GM19372 (cell line): Measurements from ENCODE around the gene KRTAP9-2.
"Not testable (repeated sequence)": the region's sequence is repeated elsewhere in the genome, so short reads cannot be mapped to it uniquely, and the experiment has no call there.

Experiments
- ATAC-seq: cut with Tn5 transposase; IDR thresholded peaks from one replicate; pipeline ENCODE4 v1.9.1; 2021; ENCODE audit warnings: mild to moderate bottlenecking, low read depth, moderate library complexity; ENCODE audit not compliant: unreplicated experiment

Gene KRTAP9-2

GRCh38 chr17:41232399-41233105 lies 6.1 kb downstream of the KRTAP9-2 start, which contains the start of gene KRTAP9-3:
Gene KRTAP9-3, plus strand, starts transcription at chr17:41232449. Its CDS starts 53 bp downstream, at chr17:41232502.
- not testable (repeated sequence) for ATAC-seq

GRCh38 chr17:41237116-41237515 lies 10.7 kb downstream of the KRTAP9-2 start:
- not testable (repeated sequence) for ATAC-seq

- not testable (repeated sequence) for ATAC-seq
These were observed 11.5 kb downstream of the KRTAP9-2 start, which contains the start of gene KRTAP9-8 for GRCh38 chr17:41237949-41238437. Gene KRTAP9-8, plus strand, starts transcription at chr17:41237999. Its CDS starts 53 bp downstream, at chr17:41238052.

DNA sequence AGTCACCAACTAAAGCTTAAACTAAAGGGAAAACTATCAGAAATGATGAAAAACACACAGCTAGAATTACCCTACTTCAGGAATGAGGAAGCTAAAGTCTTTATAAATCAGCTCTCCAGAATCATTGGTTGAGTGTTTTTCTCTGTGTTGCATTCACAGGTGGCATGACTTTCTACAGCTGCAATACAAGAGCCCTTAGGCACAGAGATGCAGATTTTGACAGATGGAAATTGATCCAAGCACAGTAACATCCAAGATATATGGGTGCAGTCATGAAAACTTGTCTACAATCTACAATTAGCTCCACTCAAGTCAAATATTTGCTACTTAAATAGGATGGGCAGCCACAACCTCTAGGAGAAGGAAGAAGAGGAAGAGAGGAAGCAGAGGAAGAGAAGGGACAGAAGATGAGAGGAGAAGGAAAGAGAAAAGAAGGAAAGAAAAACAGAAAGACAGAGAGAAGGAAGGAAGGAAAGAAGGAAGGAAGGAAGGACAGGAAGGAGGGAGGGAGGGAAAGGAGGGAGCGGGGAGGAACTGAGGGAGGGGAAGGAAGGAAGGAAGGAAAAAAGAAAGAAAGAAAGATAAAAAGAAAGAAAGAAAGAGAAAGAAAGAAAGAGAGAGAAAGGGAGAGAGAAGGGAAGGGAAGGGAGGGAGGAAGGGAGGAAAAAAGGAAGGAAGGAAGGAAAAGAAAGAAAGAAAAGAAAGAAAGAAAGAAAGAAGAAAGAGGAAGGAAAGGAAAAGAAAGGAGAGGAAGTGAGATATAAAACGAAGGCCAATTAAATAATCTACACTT lies 20.7 kb downstream of the KRTAP9-2 start:
- not testable (repeated sequence) for ATAC-seq

GRCh38 chr17:41249637-41250240 lies 23.3 kb downstream of the KRTAP9-2 start, which contains the start of gene KRTAP9-4:
Gene KRTAP9-4, plus strand, starts transcription at chr17:41249687. Its CDS starts 34 bp downstream, at chr17:41249721.
- ATAC-seq: not testable (repeated sequence)

DNA sequence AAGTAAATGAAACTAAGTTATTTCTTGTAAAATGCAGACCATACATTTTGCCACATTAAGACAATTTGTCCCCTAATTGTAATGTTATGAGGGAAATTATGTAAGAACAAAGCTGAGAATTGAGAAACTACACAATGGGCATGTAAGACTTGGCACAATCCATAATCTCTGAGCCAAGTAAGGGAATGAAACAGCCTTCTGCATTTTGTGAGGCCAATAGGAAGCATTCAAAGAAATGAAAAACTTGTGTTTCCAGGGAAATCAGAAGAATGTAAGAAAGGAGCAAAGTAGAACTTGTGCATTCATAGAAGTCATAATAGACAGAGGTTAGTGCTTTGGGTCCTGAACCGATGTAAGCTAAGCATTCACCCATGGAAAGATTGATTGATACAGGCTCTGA lies 24.8 kb downstream of the KRTAP9-2 start:
- no peak for ATAC-seq

GRCh38 chr17:41254861-41255260 lies 28.4 kb downstream of the KRTAP9-2 start:
- no peak for ATAC-seq

DNA sequence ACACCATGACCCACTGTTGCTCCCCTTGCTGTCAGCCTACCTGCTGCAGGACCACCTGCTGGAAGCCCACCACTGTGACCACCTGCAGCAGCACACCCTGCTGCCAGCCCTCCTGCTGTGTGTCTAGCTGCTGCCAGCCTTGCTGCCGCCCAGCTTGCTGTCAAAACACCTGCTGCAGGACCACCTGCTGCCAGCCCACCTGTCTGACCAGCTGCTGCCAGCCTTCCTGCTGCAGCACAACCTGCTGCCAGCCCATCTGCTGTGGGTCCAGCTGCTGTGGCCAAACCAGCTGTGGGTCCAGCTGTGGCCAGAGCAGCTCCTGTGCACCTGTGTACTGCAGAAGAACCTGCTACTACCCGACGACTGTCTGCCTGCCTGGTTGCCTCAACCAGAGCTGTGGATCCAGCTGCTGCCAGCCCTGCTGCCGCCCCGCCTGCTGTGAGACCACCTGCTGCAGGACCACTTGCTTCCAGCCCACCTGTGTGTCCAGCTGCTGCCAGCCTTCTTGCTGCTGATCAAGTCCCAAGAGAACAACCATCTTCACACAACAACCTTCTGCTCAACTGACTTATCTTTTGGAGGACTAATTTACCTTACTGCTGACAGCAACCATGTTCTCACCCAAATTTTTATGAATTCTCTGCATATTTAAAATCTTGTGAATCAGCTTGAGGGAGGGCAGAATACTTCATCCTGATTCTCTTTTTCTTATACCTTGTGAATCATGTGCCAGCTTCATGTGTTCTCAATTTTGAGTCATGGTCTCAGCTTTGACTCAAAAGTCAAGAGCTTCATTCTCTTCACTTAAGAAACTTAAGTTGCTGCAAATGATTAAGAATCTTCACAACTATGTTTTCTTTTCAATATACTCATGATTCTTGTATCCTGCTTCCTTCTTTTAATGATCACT lies 29.2 kb downstream of the KRTAP9-2 start, which contains the start of gene KRTAP9-9:
TSS of gene KRTAP9-9 (plus strand) at position 4 of the 910 bp plus-strand sequence.
- not testable (repeated sequence) for ATAC-seq

DNA sequence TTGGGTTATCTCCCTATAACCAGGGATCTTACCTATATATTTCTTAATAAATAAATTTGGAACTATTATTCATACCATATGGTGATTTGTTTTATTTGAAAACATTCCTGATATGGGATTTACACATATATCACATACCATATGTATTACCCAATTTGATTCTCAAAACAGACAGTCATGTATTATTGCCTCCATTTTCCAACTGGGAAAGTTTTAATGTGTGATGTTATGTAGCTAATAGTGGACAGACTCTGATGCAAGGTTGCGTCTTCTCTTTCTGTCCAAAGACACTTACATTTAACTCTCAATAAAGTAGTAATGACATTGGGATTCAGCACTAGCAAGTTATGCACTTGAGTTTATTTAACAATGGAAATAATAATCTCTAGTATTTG lies 29.8 kb downstream of the KRTAP9-2 start:
- no peak for ATAC-seq

DNA sequence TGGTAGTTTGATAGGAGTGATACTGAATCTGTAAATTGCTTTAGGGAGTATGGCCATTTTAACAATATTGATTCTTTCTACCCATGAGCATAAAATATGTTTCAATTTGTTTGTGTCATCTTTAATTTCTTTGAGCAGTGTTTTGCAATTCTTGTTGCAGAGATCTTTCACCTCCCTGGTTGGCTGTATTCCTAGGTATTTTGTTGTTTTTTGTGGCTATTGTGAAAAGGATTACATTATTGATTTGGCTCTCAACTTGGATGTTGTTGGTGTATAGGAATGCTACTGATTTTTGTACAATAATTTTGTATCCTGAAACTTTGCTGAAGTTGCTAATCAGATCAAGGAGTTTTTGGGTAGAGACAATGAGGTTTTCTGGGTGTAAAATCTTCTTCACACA lies 32.0 kb downstream of the KRTAP9-2 start:
- no peak for ATAC-seq

GRCh38 chr17:41263212-41263611 lies 36.8 kb downstream of the KRTAP9-2 start:
- ATAC-seq: no peak

- no peak for ATAC-seq
These were observed 38.2 kb downstream of the KRTAP9-2 start for GRCh38 chr17:41264599-41264998.

- no peak for ATAC-seq
These were observed 38.6 kb downstream of the KRTAP9-2 start, which contains the start of gene KRTAP9-6 for GRCh38 chr17:41265078-41265477. Gene KRTAP9-6, plus strand, starts transcription at chr17:41265378. Its CDS starts 0 bp downstream, at chr17:41265378.

- ATAC-seq: no peak
These were observed 41.3 kb downstream of the KRTAP9-2 start for GRCh38 chr17:41267711-41268110.

DNA sequence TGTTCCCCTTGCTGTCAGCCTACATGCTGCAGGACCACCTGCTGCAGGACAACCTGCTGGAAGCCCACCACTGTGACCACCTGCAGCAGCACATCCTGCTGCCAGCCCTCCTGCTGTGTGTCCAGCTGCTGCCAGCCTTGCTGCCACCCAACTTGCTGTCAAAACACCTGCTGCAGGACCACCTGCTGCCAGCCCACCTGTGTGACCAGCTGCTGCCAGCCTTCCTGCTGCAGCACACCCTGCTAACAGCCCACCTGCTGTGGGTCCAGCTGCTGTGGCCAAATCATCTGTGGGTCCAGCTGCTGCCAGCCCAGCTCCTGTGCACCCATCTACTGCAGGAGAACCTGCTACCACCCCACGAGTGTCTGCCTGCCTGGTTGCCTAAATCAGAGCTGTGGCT lies 44.9 kb downstream of the KRTAP9-2 start:
- ATAC-seq: not testable (repeated sequence)

DNA sequence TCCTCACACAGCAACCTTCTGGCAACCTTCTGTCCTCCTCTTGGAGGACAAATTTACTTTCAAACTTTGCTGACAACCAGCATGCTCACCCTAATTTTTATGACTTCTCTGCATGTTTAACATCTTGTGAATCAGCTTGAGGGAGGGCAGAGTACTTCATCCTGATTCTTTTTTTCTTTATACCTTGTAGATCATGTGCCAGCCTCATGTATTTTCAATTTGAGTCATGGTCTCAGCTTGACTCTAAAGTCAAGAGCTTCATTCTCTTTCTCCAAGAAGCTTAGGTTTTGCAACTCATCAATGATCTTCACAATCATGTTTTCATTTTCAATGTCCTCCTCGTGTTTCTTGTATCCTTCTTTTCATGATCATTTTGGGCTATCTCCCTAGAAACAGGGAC lies 45.4 kb downstream of the KRTAP9-2 start:
- no peak for ATAC-seq

DNA sequence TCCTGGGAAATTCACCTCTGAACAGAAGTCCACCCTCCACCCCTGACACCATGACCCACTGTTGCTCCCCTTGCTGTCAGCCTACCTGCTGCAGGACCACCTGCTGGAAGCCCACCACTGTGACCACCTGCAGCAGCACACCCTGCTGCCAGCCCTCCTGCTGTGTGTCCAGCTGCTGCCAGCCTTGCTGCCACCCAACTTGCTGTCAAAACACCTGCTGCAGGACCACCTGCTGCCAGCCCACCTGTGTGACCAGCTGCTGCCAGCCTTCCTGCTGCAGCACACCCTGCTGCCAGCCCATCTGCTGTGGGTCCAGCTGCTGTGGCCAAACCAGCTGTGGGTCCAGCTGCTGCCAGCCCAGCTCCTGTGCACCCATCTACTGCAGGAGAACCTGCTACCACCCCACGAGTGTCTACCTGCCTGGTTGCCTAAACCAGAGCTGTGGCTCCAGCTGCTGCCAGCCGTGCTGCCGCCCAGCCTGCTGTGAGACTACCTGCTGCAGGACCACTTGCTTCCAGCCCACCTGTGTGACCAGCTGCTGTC lies 49.3 kb downstream of the KRTAP9-2 start, which contains the start of gene KRTAP9-7:
TSS of gene KRTAP9-7 (plus strand) at position 51 of the 543 bp plus-strand sequence. CDS start at position 51, 0 bp downstream.
- not testable (repeated sequence) for ATAC-seq
